Hematopoietic multipotent progenitor cell treated with erythropoietin and hydrocortisone succinate and interleukin-3 and kit ligand, for 17 days (in vitro differentiated cells): ENCODE measurements around the gene OTOP3.
"Not testable (repeated sequence)": the region's sequence is repeated elsewhere in the genome, so short reads cannot be mapped to it uniquely, and the experiment has no call there.

ENCODE experiments used
- DNase-seq: peaks from one replicate; pipeline ENCODE4 v3.0.0-alpha.2; 2015; ENCODE audit warnings: low spot score

OTOP3 gene

GRCh38 chr17:74962622-74963394, 27.1 kb downstream of the OTOP3 start:
- DNase-seq: no peak

- DNase-seq: no peak
Observed at GRCh38 chr17:74963656-74964055, 28.0 kb downstream of the OTOP3 start.

- DNase-seq: no peak
Observed at GRCh38 chr17:74964246-74964761, 28.6 kb downstream of the OTOP3 start.

- DNase-seq: no peak
Observed at GRCh38 chr17:74964988-74965622, 29.4 kb downstream of the OTOP3 start.

- DNase-seq: no peak
Observed at GRCh38 chr17:74968361-74968780, 32.7 kb downstream of the OTOP3 start.

- DNase-seq: not testable (repeated sequence)
Observed at GRCh38 chr17:74969501-74969900, 33.8 kb downstream of the OTOP3 start.

GRCh38 chr17:74970395-74970794, 34.7 kb downstream of the OTOP3 start:
- DNase-seq: no peak

- DNase-seq: no peak
Observed at GRCh38 chr17:74971069-74971841, 35.6 kb downstream of the OTOP3 start.

GRCh38 chr17:74971842-74972106, 36.1 kb downstream of the OTOP3 start:
- no peak for DNase-seq

- DNase-seq: peak; percentile 9
Observed at GRCh38 chr17:74972107-74972972, 36.6 kb downstream of the OTOP3 start, which contains the start of gene HID1. TSS of gene HID1 (minus strand) at chr17:74972759. CDS start at chr17:74972656, 103 bp downstream.

GRCh38 chr17:74972973-74973328, 37.3 kb downstream of the OTOP3 start:
- DNase-seq: no peak

GRCh38 chr17:74975943-74976342, 40.2 kb downstream of the OTOP3 start:
- no peak for DNase-seq

GRCh38 chr17:74977802-74978201, 42.1 kb downstream of the OTOP3 start:
- DNase-seq: no peak

- no peak for DNase-seq
Observed at GRCh38 chr17:74978240-74978639, 42.5 kb downstream of the OTOP3 start.

GRCh38 chr17:74979408-74980146, 43.9 kb downstream of the OTOP3 start:
- no peak for DNase-seq

GRCh38 chr17:74981318-74981978, 45.8 kb downstream of the OTOP3 start:
- no peak for DNase-seq

GRCh38 chr17:74981979-74982662, 46.4 kb downstream of the OTOP3 start:
- no peak for DNase-seq

GRCh38 chr17:74982663-74983313, 47.1 kb downstream of the OTOP3 start:
- not testable (repeated sequence) for DNase-seq

GRCh38 chr17:74986206-74986576, 50.5 kb downstream of the OTOP3 start:
- no peak for DNase-seq
